NCI-H1694 treated with DMSO at 0.1 percent for 48 hours (cell line): Measurements from ENCODE around the gene KRT36.

ENCODE experiments used
- DNase-seq: peaks from one replicate; lab custom pipeline; 2025; lab: John Stamatoyannopoulos, UW

Gene KRT36

GRCh38 chr17:41476866-41477815 is 12.6 kb downstream of the KRT36 start:
- no peak for DNase-seq

DNA sequence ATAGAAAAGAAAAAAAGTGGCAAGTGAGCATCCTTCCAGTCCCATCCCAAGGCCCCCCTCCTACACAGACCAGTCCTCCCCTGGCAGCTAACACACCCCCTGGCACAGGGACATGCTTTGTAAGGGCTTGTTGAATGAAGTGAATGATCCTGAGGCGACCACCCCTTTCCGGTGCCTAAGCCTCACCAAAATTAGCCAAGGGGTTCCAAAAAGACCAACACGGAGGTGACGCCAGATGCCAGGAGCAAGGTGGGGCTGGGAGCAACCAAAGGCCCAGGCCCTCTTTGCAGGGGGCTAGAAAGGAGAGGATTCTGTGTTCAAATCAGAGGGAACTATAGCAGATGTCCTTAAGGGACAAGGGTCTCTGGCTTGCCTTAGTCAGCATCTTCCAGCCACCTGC is 14.3 kb downstream of the KRT36 start:
- no peak for DNase-seq

DNA sequence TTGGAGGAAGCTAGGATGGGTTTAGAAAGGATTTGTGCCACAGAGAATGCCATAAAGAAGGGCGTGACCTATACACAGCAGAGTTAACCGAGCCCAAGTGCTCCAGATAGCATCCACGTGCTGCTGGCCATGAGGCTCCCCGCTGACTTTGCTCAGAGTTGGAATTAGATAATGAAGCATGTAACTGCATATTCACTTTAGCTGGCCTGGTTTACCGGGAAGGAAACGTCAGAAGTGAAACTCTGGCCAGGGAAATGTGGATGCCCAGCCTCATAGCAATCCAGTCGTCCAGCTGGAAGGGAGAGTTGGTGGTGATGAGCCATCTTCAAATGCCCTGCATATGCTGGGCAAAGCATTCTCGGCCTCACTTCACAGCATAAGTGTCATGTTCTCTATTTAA is 14.8 kb downstream of the KRT36 start:
- no peak for DNase-seq

DNA sequence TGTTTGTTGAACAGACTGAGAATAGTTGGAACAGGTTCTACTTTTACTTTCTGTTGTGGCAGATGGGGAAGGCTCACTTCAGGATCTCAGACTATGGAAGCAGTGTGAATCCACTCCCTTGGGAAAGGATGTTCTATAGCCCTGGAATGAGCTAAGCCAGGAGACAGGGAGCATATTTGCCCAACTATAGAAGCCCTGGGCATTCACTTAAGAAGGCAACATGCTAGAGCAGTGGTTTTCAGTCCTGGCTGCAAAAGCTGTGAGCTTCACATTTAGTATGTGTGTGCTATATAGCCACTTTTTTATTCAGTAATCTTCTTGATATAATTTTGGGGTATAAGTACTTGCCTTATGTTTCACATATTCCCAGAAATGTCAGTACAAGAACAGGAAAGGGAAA is 21.4 kb downstream of the KRT36 start:
- DNase-seq = no peak

DNA sequence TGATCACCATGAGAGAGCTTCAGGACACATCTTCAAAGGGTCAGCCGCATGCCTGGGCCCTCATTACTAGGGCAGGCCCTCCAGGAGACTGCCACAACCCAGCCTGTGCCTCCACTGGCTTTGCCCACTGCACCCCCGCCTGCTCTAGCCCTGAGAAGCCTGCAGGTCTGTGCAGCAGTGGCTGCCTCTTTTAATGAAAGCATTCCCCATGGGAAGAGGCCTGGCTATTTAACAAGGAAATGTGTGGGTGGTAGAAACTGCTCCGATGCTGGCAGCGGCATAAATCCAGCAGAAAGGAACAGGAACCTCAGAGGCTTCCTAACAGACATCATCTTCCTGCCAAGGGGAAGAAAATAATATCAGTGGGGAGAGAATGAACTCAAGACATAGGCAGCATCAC is 22.1 kb downstream of the KRT36 start:
- no peak for DNase-seq

DNA sequence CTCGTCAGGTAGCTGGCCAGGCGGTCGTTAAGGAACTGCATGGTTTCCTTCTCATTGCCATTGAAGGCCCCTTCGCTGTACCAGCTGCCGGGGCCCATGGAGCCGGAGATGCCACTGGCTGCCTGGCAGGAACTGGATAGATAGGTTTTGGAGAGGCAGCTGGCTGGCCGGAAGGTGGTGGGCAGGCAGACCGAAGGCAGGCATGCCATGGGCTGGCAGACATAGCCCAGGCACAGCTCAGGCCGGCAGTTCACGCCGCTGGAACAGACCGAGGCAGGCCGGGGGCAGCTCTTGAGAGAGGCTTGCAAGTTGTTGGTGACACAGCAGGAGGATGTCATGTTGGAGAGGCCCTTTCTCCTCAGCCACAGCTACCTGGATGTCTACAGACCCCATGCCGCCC is 22.7 kb downstream of the KRT36 start, which contains the start of gene KRT32:
KRT32 (minus strand) TSS at position 399 of the 400 bp plus-strand sequence; CDS start at position 338, 61 bp downstream.
- DNase-seq = no peak

DNA sequence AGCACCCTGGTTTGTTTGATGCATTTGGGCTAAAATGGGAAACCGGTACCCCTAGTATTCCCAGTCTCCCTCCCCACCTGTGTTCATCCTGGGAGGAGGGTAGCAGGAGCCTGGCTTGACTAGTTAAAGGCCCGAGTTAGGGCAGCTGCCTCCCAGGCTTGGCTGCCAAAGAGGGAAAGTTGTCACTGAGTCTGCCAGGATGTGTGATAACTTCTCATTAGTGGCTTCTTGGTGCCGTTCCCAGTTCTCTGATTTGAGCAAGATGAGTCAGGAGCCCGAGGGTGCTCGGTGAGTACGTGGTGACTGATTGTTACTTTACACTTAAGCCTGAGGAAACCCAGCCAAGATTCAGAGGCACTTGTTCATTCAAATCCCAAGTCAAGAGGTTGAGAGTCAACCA is 25.0 kb downstream of the KRT36 start:
- DNase-seq = no peak

GRCh38 chr17:41464173-41464572 is 25.5 kb downstream of the KRT36 start:
- DNase-seq = no peak

DNA sequence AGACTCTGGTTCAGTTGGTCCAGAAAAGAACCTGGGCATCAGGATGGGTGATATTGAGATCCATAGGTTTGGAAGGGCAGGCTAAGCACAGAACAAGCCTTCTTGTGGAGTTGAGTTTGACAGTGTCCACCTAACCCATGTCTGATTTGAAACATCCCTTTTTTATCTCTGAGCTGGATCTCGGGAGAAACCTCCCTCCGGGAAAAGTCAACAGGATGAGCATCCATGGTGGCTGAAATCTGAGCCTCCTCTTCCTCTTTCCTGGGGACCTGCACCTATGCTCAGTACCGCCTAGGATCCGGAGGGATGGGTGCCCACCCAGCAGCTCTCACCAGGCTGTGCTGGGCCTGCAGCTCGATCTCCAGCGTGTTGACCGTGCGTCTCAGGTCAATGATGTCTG is 26.0 kb downstream of the KRT36 start:
- DNase-seq = no peak

- DNase-seq = no peak
Measured at GRCh38 chr17:41462705-41463104, 27.0 kb downstream of the KRT36 start.

GRCh38 chr17:41457676-41458075 is 32.0 kb downstream of the KRT36 start:
- no peak for DNase-seq

- DNase-seq = no peak
Measured at GRCh38 chr17:41456204-41456603, 33.5 kb downstream of the KRT36 start.

- peak; percentile 22 for DNase-seq
Measured at GRCh38 chr17:41455236-41455635, 34.5 kb downstream of the KRT36 start.

DNA sequence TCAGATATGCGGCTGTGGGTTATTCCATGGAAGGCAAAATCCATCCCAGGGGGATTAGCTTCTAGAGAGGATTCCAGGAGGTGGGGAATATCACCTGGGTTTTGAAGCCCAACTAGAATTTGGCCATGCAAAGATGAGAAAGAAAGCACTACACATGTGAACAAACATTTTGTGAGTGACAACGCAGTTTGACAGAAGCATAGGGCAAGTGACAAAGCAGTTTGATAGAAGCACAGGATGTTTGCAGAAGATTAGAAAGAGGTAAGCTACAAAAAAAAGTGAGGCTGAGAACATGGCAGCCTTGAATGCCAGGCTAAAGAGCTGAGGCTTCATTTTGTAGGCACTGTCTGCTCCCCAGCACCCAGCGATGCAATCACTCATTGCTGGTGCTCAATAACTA is 36.6 kb downstream of the KRT36 start:
- no peak for DNase-seq

- no peak for DNase-seq
Measured at GRCh38 chr17:41452281-41452680, 37.4 kb downstream of the KRT36 start.

DNA sequence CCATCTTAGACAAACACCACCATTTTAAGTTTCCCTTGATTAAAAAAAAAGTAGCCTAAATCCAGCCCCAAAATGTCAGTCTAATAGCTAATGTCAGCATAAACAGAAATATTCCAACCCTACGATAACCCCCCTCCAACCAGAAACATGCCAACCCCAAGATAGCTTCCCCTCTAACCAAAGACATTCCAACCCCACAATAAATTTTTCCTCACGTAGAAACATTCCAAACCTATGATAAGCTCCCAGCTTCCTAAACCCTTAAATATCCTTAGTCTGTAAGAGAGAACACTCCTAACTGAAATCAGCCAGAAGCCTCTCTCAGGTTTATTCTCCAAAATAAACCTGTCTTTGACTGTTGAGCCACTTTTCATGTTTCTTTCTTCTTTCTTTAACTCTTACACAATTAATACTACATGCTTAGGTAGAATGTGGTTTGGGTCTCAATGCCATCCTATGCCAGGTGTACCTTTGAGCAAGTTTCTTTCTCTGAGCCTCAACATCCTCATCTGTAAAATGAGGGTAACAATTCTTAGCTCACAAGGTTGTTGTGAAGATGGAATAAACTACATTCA is 38.5 kb downstream of the KRT36 start:
- DNase-seq = no peak

DNA sequence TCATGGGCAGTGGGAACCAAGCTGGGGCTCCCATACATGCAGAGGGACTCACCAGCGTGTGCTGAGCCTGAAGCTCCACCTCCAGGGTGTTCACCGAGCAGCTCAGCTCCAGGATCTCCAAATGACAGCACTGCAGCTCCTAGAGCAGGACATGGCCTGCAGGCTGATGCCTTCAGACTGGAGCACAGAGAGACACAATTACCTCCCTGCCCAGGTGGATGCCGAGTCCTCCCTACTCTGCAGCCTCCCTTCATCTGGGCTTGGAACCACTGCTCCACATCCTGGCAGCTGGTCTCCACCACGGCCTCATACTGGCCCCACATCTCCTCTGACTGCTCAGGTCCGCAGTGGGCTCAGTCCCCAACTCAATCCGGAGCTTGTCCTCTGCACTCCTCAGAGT is 40.7 kb downstream of the KRT36 start:
- no peak for DNase-seq

DNA sequence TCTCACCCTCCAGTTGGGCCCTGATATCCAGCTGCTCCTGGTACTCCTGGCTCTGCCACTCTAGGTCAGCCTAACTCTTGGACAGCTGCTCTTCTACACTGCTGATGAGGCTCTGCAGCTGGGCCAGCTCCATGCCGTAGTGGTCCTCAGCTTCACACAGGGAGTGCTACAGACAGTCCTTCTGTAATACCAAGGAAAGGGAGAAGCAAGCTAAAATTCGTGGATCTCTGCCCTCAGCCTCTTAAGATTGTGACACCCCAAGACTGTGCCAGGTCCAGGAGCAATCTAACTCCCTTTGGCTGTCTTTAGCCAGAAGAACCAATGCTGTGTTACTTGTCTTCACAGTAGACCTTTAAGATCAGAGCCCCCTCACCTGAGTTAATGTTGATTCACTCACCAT is 41.2 kb downstream of the KRT36 start:
- no peak for DNase-seq

DNA sequence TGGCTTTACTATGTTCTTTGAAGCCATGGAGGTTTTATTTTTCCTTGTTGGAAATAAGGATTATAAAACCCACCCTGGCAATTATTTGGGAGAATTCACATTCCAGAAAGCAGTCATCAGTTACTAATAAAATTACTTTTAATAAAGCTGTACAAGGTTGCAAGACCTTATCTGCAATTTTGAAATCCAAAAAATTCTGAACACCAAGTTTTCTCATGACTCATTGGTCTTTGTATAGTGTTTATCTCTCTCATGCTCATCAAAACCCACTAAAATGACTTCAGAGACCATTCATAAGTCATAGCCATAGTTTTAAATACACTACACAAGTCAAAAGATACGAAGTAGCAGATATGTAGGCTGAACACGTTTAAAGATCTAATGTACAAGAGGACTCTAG is 42.9 kb downstream of the KRT36 start:
- DNase-seq = no peak

GRCh38 chr17:41444640-41445039 is 45.1 kb downstream of the KRT36 start:
- DNase-seq = no peak

- DNase-seq = no peak
Measured at GRCh38 chr17:41444186-41444585, 45.5 kb downstream of the KRT36 start.

- DNase-seq = no peak
Measured at GRCh38 chr17:41442739-41443138, 47.0 kb downstream of the KRT36 start.

GRCh38 chr17:41440531-41441033 is 49.1 kb downstream of the KRT36 start, which contains the start of gene KRT38:
Gene KRT38, minus strand, starts transcription at chr17:41440983. Its CDS starts 62 bp downstream, at chr17:41440921.
- no peak for DNase-seq
